HFF-Myc (cell line): ENCODE measurements around the gene DVL2.

ENCODE experiments used
- DNase-seq: peaks from one replicate; pipeline ENCODE4 v3.0.0-alpha.2; 2011; ENCODE audit warnings: low read depth; ENCODE audit errors: extremely low read depth
- H3K4me3 ChIP-seq: replicated peaks from 2 replicates; pipeline ENCODE4 v1.5.1; 2011; ENCODE audit warnings: low read depth, mild to moderate bottlenecking, control low read depth, low read length
- CTCF ChIP-seq: IDR thresholded peaks from 2 replicates; pipeline ENCODE4 v1.5.1; 2012; ENCODE audit warnings: mild to moderate bottlenecking, low read depth, low read length, control low read depth; ENCODE audit errors: missing control alignments

Gene DVL2

GRCh38 chr17:7207120-7208001, 27.0 kb downstream of the DVL2 start:
- no peak for TF ChIP-seq CTCF
- H3K4me3 ChIP-seq: no peak overlapping the region
- DNase-seq: no peak

GRCh38 chr17:7205561-7205960, 28.8 kb downstream of the DVL2 start:
- DNase-seq: no peak
- peak overlapping the region; percentile 31 for H3K4me3 ChIP-seq
- no peak for TF ChIP-seq CTCF

GRCh38 chr17:7204828-7205461, 29.4 kb downstream of the DVL2 start:
- DNase-seq: peak; percentile 52
- H3K4me3 ChIP-seq: peak overlapping the region; percentile 31
- no peak for TF ChIP-seq CTCF

- DNase-seq: no peak
- H3K4me3 ChIP-seq: no peak overlapping the region
Observed at GRCh38 chr17:7204336-7204735, 30.0 kb downstream of the DVL2 start.

GRCh38 chr17:7203391-7203790, 30.9 kb downstream of the DVL2 start:
- DNase-seq: no peak
- H3K4me3 ChIP-seq: no peak overlapping the region
- TF ChIP-seq CTCF: no peak

More at GRCh38 chr17:7204336-7204735, 30.0 kb downstream of the DVL2 start:
- no peak for TF ChIP-seq CTCF

- no peak for DNase-seq
- no peak for TF ChIP-seq CTCF
- H3K4me3 ChIP-seq: no peak overlapping the region
Observed at GRCh38 chr17:7196651-7197401, 37.5 kb downstream of the DVL2 start.
